ENCODE results near the gene TMEM184A.

DNA sequence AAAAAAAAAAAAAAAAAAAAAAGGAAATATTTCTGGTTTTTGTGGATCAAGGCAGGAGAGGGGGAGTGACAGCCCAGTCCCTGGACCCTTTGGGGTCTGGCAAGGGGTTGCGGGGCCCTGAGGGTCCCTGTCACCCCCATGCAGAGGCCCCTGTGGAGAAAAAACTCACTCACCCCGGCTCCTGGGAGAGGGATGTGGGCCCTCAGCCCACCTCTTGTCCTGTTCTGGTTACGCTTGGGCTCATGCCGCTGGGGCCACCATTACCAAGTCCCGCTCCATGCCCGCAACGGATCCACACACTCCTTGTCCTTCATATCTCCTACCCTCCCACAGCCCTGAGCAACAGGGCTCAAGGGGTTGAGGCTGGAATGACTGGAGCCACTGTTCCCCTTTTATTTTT, 1.0 kb upstream of the TMEM184A start:
- TF ChIP-seq POLR2A (IDR thresholded peaks at IDR 0.05; ENCODE audit: low read length) (no peak), GATA1 (IDR thresholded peaks at IDR 0.05; ENCODE audit: low read depth, low read length) (no peak)

All from erythroblast (primary cell).